ENCODE measurements around the gene UPF3B. TPM values are rescaled to one million over a fixed set of nuclear protein-coding genes. Genes with fewer than 3 reads are reported as not detected.
"Not testable (repeated sequence)": the region's sequence is repeated elsewhere in the genome, so short reads cannot be mapped to it uniquely, and the experiment has no call there.

UPF3B gene
- total and polyA plus RNA-seq, 2 donors (not counting 1 experiment from before 2014, with no cell fraction given): 3.1 to 8.1 TPM

DNA sequence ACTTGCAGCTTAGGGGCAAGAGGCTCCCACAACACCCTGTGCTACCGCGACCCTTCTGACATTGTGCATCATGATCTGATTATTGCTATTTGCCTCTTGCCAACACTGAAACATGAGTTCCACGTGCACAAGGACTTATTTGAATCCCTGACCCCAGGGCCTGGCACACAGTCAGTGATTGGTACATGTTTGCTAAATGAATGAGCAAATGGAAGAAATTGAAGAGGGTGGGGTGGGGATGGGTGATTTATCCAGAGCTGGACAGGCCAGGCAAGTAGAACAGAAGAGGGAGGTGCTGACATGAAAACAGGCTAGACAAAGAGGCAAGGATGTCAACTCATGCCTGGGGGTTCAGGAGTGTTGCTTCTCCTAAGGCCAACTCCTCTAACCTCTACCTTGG lies 36.5 kb downstream of the UPF3B start:
- Histone ChIP-seq H3K27ac (ENCODE audit: insufficient read depth, low read length) (no peak overlapping the region), H3K4me3 (replicated peaks in 1 of 4; ENCODE audit: control extremely low read depth in 1 of 4, insufficient read depth in 1 of 4, low read depth in 3 of 4, low read length in 4 of 4) (no peak overlapping the region), H2AFZ (ENCODE audit: low read length) (no peak overlapping the region), H3K27me3 (ENCODE audit: control insufficient read depth, insufficient read depth, low read length) (no peaks in the 10 kb centered on the region), H3K9me3 (ENCODE audit: control insufficient read depth, insufficient read depth, low read depth, low read length) (no peaks in the 10 kb centered on the region), H3K9ac (ENCODE audit: insufficient read depth, low read length) (no peak overlapping the region), H4K20me1 (ENCODE audit: control insufficient read depth, extremely low read depth, insufficient read depth, low read length) (no peaks in the 10 kb centered on the region), H3K4me1 (ENCODE audit: control insufficient read depth, extremely low read depth, insufficient read depth, low read length) (no peaks in the 10 kb centered on the region), H3K4me2 (ENCODE audit: extremely low read depth, insufficient read depth, low read length) (no peak overlapping the region), H3K36me3 (ENCODE audit: control insufficient read depth, insufficient read depth, low read length) (no peaks in the 10 kb centered on the region), H3K79me2 (ENCODE audit: control insufficient read depth, insufficient read depth, low read length) (no peaks in the 10 kb centered on the region)
- TF ChIP-seq EZH2 (IDR thresholded peaks at IDR 0.05; ENCODE audit: low read length, missing control alignments): no peak
- TF ChIP-seq, protein P1, sequence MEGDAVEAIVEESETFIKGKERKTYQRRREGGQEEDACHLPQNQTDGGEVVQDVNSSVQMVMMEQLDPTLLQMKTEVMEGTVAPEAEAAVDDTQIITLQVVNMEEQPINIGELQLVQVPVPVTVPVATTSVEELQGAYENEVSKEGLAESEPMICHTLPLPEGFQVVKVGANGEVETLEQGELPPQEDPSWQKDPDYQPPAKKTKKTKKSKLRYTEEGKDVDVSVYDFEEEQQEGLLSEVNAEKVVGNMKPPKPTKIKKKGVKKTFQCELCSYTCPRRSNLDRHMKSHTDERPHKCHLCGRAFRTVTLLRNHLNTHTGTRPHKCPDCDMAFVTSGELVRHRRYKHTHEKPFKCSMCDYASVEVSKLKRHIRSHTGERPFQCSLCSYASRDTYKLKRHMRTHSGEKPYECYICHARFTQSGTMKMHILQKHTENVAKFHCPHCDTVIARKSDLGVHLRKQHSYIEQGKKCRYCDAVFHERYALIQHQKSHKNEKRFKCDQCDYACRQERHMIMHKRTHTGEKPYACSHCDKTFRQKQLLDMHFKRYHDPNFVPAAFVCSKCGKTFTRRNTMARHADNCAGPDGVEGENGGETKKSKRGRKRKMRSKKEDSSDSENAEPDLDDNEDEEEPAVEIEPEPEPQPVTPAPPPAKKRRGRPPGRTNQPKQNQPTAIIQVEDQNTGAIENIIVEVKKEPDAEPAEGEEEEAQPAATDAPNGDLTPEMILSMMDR (conservative IDR thresholded peaks at IDR 0.05 in 1 of 2, IDR thresholded peaks at IDR 0.05 in 1 of 2; ENCODE audit: low read depth in 1 of 2, low read length in 2 of 2): no peak
- DNase-seq (ENCODE audit: low read depth in 2 of 2): no peak

DNA sequence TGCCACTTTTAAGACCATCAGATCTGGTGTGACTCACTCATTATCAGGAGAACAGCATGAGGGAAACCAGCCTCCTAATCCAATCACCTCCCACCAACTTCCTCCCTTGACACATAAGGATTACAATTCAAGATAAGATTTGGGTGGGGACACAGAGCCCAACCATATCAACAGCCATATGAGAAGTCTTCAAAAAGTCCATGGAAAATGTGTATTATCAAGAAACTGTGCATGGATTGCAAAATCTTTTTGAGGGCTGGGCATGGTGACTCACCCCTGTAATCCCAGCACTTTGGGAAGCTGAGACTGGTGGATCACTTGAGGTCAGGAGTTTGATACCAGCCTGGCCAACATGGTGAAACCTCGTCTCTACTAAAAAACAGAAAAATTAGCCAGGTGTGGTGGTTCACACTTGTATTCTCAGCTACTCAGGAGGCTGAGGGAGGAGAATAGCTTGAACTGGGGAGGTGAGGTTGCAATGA lies 43.5 kb downstream of the UPF3B start:
- Histone ChIP-seq H3K27me3 (ENCODE audit: control insufficient read depth, insufficient read depth, low read length) (no peaks in the 10 kb centered on the region), H3K4me2 (ENCODE audit: extremely low read depth, insufficient read depth, low read length) (no peak overlapping the region), H2AFZ (ENCODE audit: low read length) (no peak overlapping the region), H3K27ac (ENCODE audit: insufficient read depth, low read length) (no peak overlapping the region), H3K9ac (ENCODE audit: insufficient read depth, low read length) (no peak overlapping the region), H3K4me3 (replicated peaks in 1 of 4; ENCODE audit: control extremely low read depth in 1 of 4, insufficient read depth in 1 of 4, low read depth in 3 of 4, low read length in 4 of 4) (no peak overlapping the region), H3K4me1 (ENCODE audit: control insufficient read depth, extremely low read depth, insufficient read depth, low read length) (no peaks in the 10 kb centered on the region), H3K36me3 (ENCODE audit: control insufficient read depth, insufficient read depth, low read length) (no peaks in the 10 kb centered on the region), H3K9me3 (ENCODE audit: control insufficient read depth, insufficient read depth, low read depth, low read length) (no peaks in the 10 kb centered on the region), H3K79me2 (ENCODE audit: control insufficient read depth, insufficient read depth, low read length) (no peaks in the 10 kb centered on the region), H4K20me1 (ENCODE audit: control insufficient read depth, extremely low read depth, insufficient read depth, low read length) (no peaks in the 10 kb centered on the region)
- no peak for TF ChIP-seq EZH2 (IDR thresholded peaks at IDR 0.05; ENCODE audit: low read length, missing control alignments)
- TF ChIP-seq, protein P1 (conservative IDR thresholded peaks at IDR 0.05 in 1 of 2, IDR thresholded peaks at IDR 0.05 in 1 of 2; ENCODE audit: low read depth in 1 of 2, low read length in 2 of 2): no peak
- DNase-seq (ENCODE audit: low read depth in 2 of 2): peak; percentile 3 to 42

DNA sequence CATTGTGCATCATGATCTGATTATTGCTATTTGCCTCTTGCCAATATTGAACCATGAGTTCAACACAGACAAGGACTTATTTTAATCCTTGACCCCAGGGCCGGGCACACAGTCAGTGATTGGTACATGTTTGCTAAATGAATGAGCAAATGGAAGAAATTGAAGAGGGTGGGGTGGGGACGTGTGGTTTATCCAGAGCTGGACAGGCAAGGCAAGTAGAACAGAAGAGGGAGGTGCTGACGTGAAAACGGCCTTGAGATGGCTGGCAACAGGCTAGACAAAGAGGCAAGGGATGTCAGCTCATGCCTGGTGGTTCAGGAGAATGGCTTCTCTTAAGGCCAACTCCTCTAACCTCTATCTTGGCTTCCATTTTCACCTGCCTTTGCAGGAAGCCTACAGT lies 44.3 kb downstream of the UPF3B start:
- H3K9me3 ChIP-seq (ENCODE audit: control insufficient read depth, insufficient read depth, low read depth, low read length); H3K9ac ChIP-seq (ENCODE audit: insufficient read depth, low read length); DNase-seq (ENCODE audit: low read depth in 2 of 2); H3K27ac ChIP-seq (ENCODE audit: insufficient read depth, low read length); H3K4me3 ChIP-seq (replicated peaks in 1 of 4; ENCODE audit: control extremely low read depth in 1 of 4, insufficient read depth in 1 of 4, low read depth in 3 of 4, low read length in 4 of 4); H3K36me3 ChIP-seq (ENCODE audit: control insufficient read depth, insufficient read depth, low read length); H2AFZ ChIP-seq (ENCODE audit: low read length); H3K27me3 ChIP-seq (ENCODE audit: control insufficient read depth, insufficient read depth, low read length); H3K4me2 ChIP-seq (ENCODE audit: extremely low read depth, insufficient read depth, low read length); H4K20me1 ChIP-seq (ENCODE audit: control insufficient read depth, extremely low read depth, insufficient read depth, low read length); H3K79me2 ChIP-seq (ENCODE audit: control insufficient read depth, insufficient read depth, low read length); H3K4me1 ChIP-seq (ENCODE audit: control insufficient read depth, extremely low read depth, insufficient read depth, low read length): not testable (repeated sequence)

Measured in fibroblast of lung (primary cell).